Nephron progenitor cell (in vitro differentiated cells): Measurements from ENCODE around the gene FAM98C.

Experiments
- DNase-seq: peaks from one replicate; pipeline ENCODE4 v3.0.0; 2021
- H3K27ac Mint-ChIP-seq: 2 replicates; pipeline ENCODE4 v1.8.0; 2021; ENCODE audit warnings: mild to moderate bottlenecking, moderate library complexity, mixed read lengths
- H3K27me3 Mint-ChIP-seq: 2 replicates; pipeline ENCODE4 v1.8.0; 2021; ENCODE audit warnings: mild to moderate bottlenecking, low read depth, mixed read lengths; ENCODE audit not compliant: poor library complexity
- H3K36me3 Mint-ChIP-seq: 2 replicates; pipeline ENCODE4 v1.8.0; 2021; ENCODE audit warnings: low read depth, mixed read lengths
- H3K4me1 Mint-ChIP-seq: 2 replicates; pipeline ENCODE4 v1.8.0; 2021; ENCODE audit warnings: mixed read lengths
- H3K4me3 Mint-ChIP-seq: 2 replicates; pipeline ENCODE4 v1.8.0; 2021; ENCODE audit warnings: mild to moderate bottlenecking, moderate library complexity, mixed read lengths
- H3K9me3 Mint-ChIP-seq: 2 replicates; pipeline ENCODE4 v1.8.0; 2021; ENCODE audit warnings: mild to moderate bottlenecking, moderate library complexity, mixed read lengths
- CTCF ChIP-seq: fragments of 200-600 bp; sonication (generic); IDR thresholded peaks from 2 replicates; pipeline ENCODE4 v1.5.0; 2021; ENCODE audit warnings: antibody characterized with exemption

Gene FAM98C

DNA sequence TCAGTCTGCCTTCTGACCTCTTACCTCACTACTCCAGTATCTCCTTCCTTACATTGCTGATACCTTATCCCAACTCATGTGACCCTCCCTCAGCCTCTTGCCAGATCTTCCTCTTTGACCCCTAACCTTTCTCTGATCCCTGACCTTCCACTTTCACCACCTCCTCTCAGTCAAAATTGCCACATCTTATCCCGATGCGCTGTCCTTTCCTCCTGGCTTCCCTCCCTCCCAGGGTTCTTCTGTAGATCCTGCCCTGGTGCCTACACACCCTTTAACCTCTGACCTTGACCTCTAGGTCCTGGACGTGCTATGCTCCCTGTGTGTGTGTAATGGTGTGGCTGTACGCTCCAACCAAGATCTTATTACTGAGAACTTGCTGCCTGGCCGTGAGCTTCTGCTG lies 54.3 kb downstream of the FAM98C start:
- H3K4me3 Mint-ChIP-seq, result no peak overlapping the region
- peaks cover 44% of the 10 kb centered on the region for H3K36me3 Mint-ChIP-seq

DNA sequence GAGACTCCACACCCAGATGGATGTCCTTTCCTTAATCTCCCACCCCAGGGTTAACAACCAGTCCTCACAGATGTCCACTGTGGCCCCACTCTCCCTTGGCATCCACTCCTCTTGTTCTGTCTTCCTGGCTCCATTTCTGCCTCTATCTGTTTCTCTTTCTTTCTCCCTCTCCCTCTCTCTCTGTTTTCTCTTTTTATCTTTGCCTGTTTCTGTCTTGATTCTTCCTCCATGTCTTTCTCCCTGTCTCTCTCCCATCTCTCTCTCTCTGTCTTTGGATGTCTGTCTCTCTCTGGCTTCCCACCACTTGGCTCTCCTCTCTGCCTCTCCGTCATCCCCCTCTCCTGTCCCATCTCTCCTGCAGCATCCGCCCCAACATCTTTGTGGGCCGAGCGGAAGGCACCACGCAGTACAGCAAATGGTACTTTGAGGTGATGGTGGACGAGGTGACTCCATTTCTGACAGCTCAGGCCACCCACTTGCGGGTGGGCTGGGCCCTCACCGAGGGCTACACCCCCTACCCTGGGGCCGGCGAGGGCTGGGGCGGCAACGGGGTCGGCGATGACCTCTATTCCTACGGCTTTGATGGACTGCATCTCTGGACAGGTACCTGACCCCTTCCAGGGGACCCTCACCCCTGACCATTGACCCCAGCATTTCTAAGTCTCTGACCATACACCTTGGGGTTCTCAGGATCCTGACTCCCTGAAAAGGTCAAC lies 55.0 kb downstream of the FAM98C start:
- Mint-ChIP-seq H3K9me3 (no peaks in the 10 kb centered on the region), H3K4me3 (no peak overlapping the region), H3K27me3 (peaks cover 6% of the 10 kb centered on the region), H3K4me1 (peaks cover 11% of the 10 kb centered on the region), H3K36me3 (peaks cover 39% of the 10 kb centered on the region), H3K27ac (no peak overlapping the region)
- no peak for TF ChIP-seq CTCF
- DNase-seq, result no peak

More for the DNA sequence above, 54.3 kb downstream of the FAM98C start:
- TF ChIP-seq CTCF, result no peak
- no peak overlapping the region for H3K27ac Mint-ChIP-seq
- H3K4me1 Mint-ChIP-seq, result peaks cover 11% of the 10 kb centered on the region
- DNase-seq, result no peak
- peaks cover 4% of the 10 kb centered on the region for H3K27me3 Mint-ChIP-seq
- no peaks in the 10 kb centered on the region for H3K9me3 Mint-ChIP-seq
